ENCODE measurements around the gene CAB39L. TPM values are rescaled to one million over a fixed set of nuclear protein-coding genes. Genes with fewer than 3 reads are reported as not detected.

CAB39L gene
- total and polyA plus RNA-seq, 9 of the 15 experiments (the other 6 are each of a cell fraction or from before 2014, with no cell fraction given), result 1.1 to 4.2 (median 2.6) TPM

DNA sequence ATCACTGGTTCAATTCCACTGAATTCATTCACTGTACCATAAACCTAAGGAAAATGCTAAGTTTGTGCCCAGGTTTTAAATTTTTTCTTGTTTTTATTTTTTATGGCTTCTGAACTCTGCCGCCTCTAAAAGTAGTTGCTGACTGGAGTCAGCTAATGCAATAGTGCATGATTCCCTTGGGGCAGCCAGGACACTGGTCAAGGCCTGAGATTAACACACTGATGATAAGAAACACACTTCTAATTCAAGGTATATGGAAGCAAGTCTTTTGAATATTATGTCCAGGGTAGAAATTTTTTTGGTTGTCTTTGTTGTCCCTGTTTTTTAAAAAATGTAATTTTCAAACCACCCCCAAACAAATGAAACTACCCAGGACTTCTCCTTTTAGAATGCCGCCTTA, 123.9 kb downstream of the CAB39L start:
- Histone ChIP-seq H3K36me3 (ENCODE audit: control insufficient read depth, insufficient read depth, low read length) (no peaks in the 10 kb centered on the region; the same call in 2 of the 3 replicates), H3K27me3 (ENCODE audit: control insufficient read depth in 2 of 2, insufficient read depth in 2 of 2, low read length in 2 of 2) (no peaks in the 10 kb centered on the region), H3K9me1 (ENCODE audit: control insufficient read depth, insufficient read depth, low read length) (no peaks in the 10 kb centered on the region), H3K79me2 (ENCODE audit: control insufficient read depth, insufficient read depth, low read length) (no peaks in the 10 kb centered on the region), H4K20me1 (replicated peaks; ENCODE audit: control insufficient read depth, insufficient read depth, low read length) (no peaks in the 10 kb centered on the region), H3K9ac (ENCODE audit: insufficient read depth in 1 of 2, low read depth in 2 of 2, low read length in 2 of 2) (no peak overlapping the region), H3K4me3 (no peak overlapping the region), H3K9me3 (replicated peaks; ENCODE audit: control insufficient read depth, insufficient read depth, low read depth, low read length) (no peaks in the 10 kb centered on the region), H3K4me1 (replicated peaks in 1 of 2; ENCODE audit: control insufficient read depth in 2 of 2, insufficient read depth in 2 of 2, low read length in 2 of 2) (peaks cover 0 to 14% of the 10 kb centered on the region in 2 experiments), H3K4me2 (ENCODE audit: insufficient read depth, low read length) (no peak overlapping the region), H2AFZ (ENCODE audit: low read depth, low read length) (no peak overlapping the region), H3K27ac (ENCODE audit: extremely low read depth, low read depth, low read length) (no peak overlapping the region)
- TF ChIP-seq, protein P1, sequence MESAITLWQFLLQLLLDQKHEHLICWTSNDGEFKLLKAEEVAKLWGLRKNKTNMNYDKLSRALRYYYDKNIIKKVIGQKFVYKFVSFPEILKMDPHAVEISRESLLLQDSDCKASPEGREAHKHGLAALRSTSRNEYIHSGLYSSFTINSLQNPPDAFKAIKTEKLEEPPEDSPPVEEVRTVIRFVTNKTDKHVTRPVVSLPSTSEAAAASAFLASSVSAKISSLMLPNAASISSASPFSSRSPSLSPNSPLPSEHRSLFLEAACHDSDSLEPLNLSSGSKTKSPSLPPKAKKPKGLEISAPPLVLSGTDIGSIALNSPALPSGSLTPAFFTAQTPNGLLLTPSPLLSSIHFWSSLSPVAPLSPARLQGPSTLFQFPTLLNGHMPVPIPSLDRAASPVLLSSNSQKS (CRISPR knock-in tag; IDR thresholded peaks at IDR 0.05), result no peak
- TF ChIP-seq PHF20 (IDR thresholded peaks at IDR 0.05; ENCODE audit: partially characterized antibody), result no peak
- no peak for TF ChIP-seq ZNF561 (CRISPR knock-in tag; conservative IDR thresholded peaks at IDR 0.05)
- TF ChIP-seq ZZZ3 (IDR thresholded peaks at IDR 0.05), result no peak
- no peak for DNase-seq (ENCODE audit: extremely low read depth in 1 of 4, low spot score in 3 of 4)
- in situ Hi-C loops (cut with MboI) (no loop called here), intact Hi-C loops (cut with micrococcal nuclease) (no loop called here)
- FAIRE-seq, result no peak
- POLR2A ChIA-PET, result interaction anchor here (0.6 kb wide), 1 partner anchor 63 kb away, joined by 3 read pairs; no protein-coding TSS in a partner anchor
- BruUV-seq (replicated peaks), result no TSS peak
- CTCF ChIA-PET (ENCODE audit: low intra/inter-chr PET ratio), result no interaction called here
- 72% methylated on average over 2 of the region's 2 CpGs for WGBS (ENCODE audit: insufficient coverage, low coverage, missing lambda C conversion rate)
- ATAC-seq, result peak; percentile 43; the same call in 1 of the 3 replicates

GRCh38 chr13:49319551-49319950, 124.3 kb downstream of the CAB39L start:
- CTCF ChIA-PET (ENCODE audit: low intra/inter-chr PET ratio), result no interaction called here
- intact Hi-C loops (cut with micrococcal nuclease) (no loop called here), in situ Hi-C loops (cut with MboI) (no loop called here)
- TF ChIP-seq RBM17 (IDR thresholded peaks at IDR 0.05; ENCODE audit: borderline replicate concordance, low read depth, low read length) (no peak), GMEB1 (CRISPR knock-in tag; IDR thresholded peaks at IDR 0.05) (no peak), U2AF1 (optimal IDR thresholded peaks at IDR 0.05; ENCODE audit: low read depth, low read length) (no peak), GABPA (tag; conservative IDR thresholded peaks at IDR 0.05; ENCODE audit: low read depth) (no peak), KLF10 (CRISPR knock-in tag; IDR thresholded peaks at IDR 0.05) (no peak), ZNF444 (CRISPR knock-in tag; IDR thresholded peaks at IDR 0.05) (no peak), HMG20A (CRISPR knock-in tag; conservative IDR thresholded peaks at IDR 0.05) (no peak), NFIX (CRISPR knock-in tag; IDR thresholded peaks at IDR 0.05; ENCODE audit: low read depth) (no peak), CCNT2 (IDR thresholded peaks at IDR 0.05; ENCODE audit: borderline replicate concordance, extremely low read depth, insufficient read length, low read depth, low read length) (no peak), RFX1 (IDR thresholded peaks at IDR 0.05) (no peak), POLR3A (IDR thresholded peaks at IDR 0.05; ENCODE audit: borderline replicate concordance, extremely low read depth, insufficient read depth, insufficient read length) (no peak)
- H3K9me1 ChIP-seq (ENCODE audit: control insufficient read depth, insufficient read depth, low read length), result no peaks in the 10 kb centered on the region
- no TSS peak for BruUV-seq (replicated peaks)
- peaks cover 0 to 18% of the 10 kb centered on the region in 2 experiments for H3K4me1 ChIP-seq (replicated peaks in 1 of 2; ENCODE audit: control insufficient read depth in 2 of 2, insufficient read depth in 2 of 2, low read length in 2 of 2)
- H3K9me3 ChIP-seq (replicated peaks; ENCODE audit: control insufficient read depth, insufficient read depth, low read depth, low read length), result no peaks in the 10 kb centered on the region
- FAIRE-seq, result no peak
- DNase-seq (ENCODE audit: extremely low read depth in 1 of 4, low spot score in 3 of 4), result no peak
- no peaks in the 10 kb centered on the region for H3K27me3 ChIP-seq (ENCODE audit: control insufficient read depth in 2 of 2, insufficient read depth in 2 of 2, low read length in 2 of 2)
- POLR2A ChIA-PET, result no interaction called here
- H3K27ac ChIP-seq (ENCODE audit: extremely low read depth, low read depth, low read length), result no peak overlapping the region
- no peaks in the 10 kb centered on the region for H4K20me1 ChIP-seq (replicated peaks; ENCODE audit: control insufficient read depth, insufficient read depth, low read length)
- no peak overlapping the region for H3K4me2 ChIP-seq (ENCODE audit: insufficient read depth, low read length)
- H3K36me3 ChIP-seq (ENCODE audit: control insufficient read depth, insufficient read depth, low read length), result no peaks in the 10 kb centered on the region; the same call in 2 of the 3 replicates
- no peak for ATAC-seq
- H3K4me3 ChIP-seq, result no peak overlapping the region
- no peak overlapping the region for H2AFZ ChIP-seq (ENCODE audit: low read depth, low read length)
- no peaks in the 10 kb centered on the region for H3K79me2 ChIP-seq (ENCODE audit: control insufficient read depth, insufficient read depth, low read length)
- no peak overlapping the region for H3K9ac ChIP-seq (ENCODE audit: insufficient read depth in 1 of 2, low read depth in 2 of 2, low read length in 2 of 2)

Measured in K562 (cell line).